Kidney (tissue), 14 donors: ENCODE data around the gene ALOX5AP. TPM values are rescaled to one million over a fixed set of nuclear protein-coding genes. Genes with fewer than 3 reads are reported as not detected.

Source experiments
- DNase-seq, 5 donors: peaks; one replicate each; pipeline ENCODE4 v3.0.0-alpha.2; 2013 to 2020
- FAIRE-seq: peaks from 2 replicates; lab custom pipeline; 2012; peaks lifted over from hg19 to GRCh38; lab: Jason Lieb, UNC
- H3K27ac ChIP-seq, 2 donors: one replicate each; pipeline ENCODE4 v1.7.0; 2013; ENCODE audit warnings: low read depth in 2 of 2, low read length in 2 of 2, inconsistent platforms in 1 of 2
- H3K27me3 ChIP-seq: one replicate; pipeline ENCODE4 v1.7.1; 2013; ENCODE audit warnings: low read length, inconsistent platforms; ENCODE audit not compliant: control insufficient read depth, insufficient read depth
- H3K36me3 ChIP-seq, 3 donors: one replicate each; pipeline versions ENCODE4 v1.7.0 to v1.7.1; 2013; ENCODE audit warnings: low read length in 3 of 3, control low read depth in 1 of 3, inconsistent platforms in 1 of 3; ENCODE audit not compliant: insufficient read depth in 3 of 3, control insufficient read depth in 2 of 3
- H3K4me1 ChIP-seq, 3 donors: one replicate each; pipeline versions ENCODE4 v1.7.0 to v1.7.1; 2013; ENCODE audit warnings: low read length in 3 of 3, inconsistent platforms in 1 of 3, low read depth in 1 of 3; ENCODE audit not compliant: control insufficient read depth in 2 of 3, insufficient read depth in 2 of 3
- H3K4me3 ChIP-seq, 3 donors: one replicate each; pipeline versions ENCODE4 v1.7.0 to v1.8.1; 2013; ENCODE audit warnings: low read length in 3 of 3, control low read depth in 1 of 3, inconsistent platforms in 1 of 3
- H3K9ac ChIP-seq, 3 donors: one replicate each; pipeline versions ENCODE4 v1.7.0 to v1.7.1; 2013; ENCODE audit warnings: low read length in 3 of 3, control low read depth in 1 of 3, inconsistent platforms in 1 of 3
- H3K9me3 ChIP-seq, 3 donors: one replicate each; pipeline versions ENCODE4 v1.7.0 to v1.7.1; 2013; ENCODE audit warnings: low read length in 3 of 3, control low read depth in 1 of 3, inconsistent platforms in 1 of 3; ENCODE audit not compliant: control insufficient read depth in 2 of 3, insufficient read depth in 1 of 3
- CTCF ChIP-seq: IDR thresholded peaks from 3 replicates; pipeline ENCODE4 v1.5.1; 2012; ENCODE audit warnings: mild to moderate bottlenecking, moderate library complexity, borderline replicate concordance; ENCODE audit not compliant: insufficient read depth; ENCODE audit errors: extremely low read depth
- intact Hi-C: fragments of 100-400 bp; cut with DNase I; formaldehyde crosslinking; loops from one replicate; pipeline ENCODE4 v1.11.1; 2022
- polyA plus RNA-seq: library from polyadenylated mRNA; stranded (reverse); fragments of 350-450 nt; fragmentation: Illumina TruSeq; extraction: RNeasy Lipid Tissue Mini Kit (QIAGEN cat#74804); gene quantifications from one replicate; pipeline ENCODE4 v1.2.3, GENCODE V29; 2014; ENCODE audit warnings: low read depth, low replicate concordance; ENCODE audit not compliant: insufficient read depth
- total RNA-seq: library from RNA; stranded (reverse); fragmentation: NEBNext Ultra II Directional; extraction: Animal tissue kit (Norgen Biotek cat#: 25700); gene quantifications from one replicate; pipeline ENCODE4 v1.2.1, GENCODE V29; 2021
- donor health status: control.
- donor health status: control.
- donor health status: control.
- donor health status: control.
- donor health status: control.
- donor health status: DM: yes; HTN: yes; CAD: no.
- donor health status: Normal renal cell carcinoma (clear cell type).

Gene ALOX5AP
- total and polyA plus RNA-seq, 2 donors from 2014 or later, result 15.4 to 25.0 TPM

- no peak for FAIRE-seq
- Histone ChIP-seq H3K9ac (no peak overlapping the region), H3K27me3 (no peaks in the 10 kb centered on the region), H3K4me1 (no peaks in the 10 kb centered on the region), H3K36me3 (no peaks in the 10 kb centered on the region), H3K4me3 (no peak overlapping the region), H3K27ac (no peak overlapping the region), H3K9me3 (no peaks in the 10 kb centered on the region)
- no peak for TF ChIP-seq CTCF
- DNase-seq, result no peak
- intact Hi-C loops, result no loop called here
Observed at GRCh38 chr13:30779016-30779415, 43.7 kb downstream of the ALOX5AP start.

- intact Hi-C loops, result no loop called here
- Histone ChIP-seq H3K27ac (no peak overlapping the region), H3K9ac (no peak overlapping the region), H3K4me3 (no peak overlapping the region), H3K4me1 (no peaks in the 10 kb centered on the region), H3K27me3 (no peaks in the 10 kb centered on the region), H3K9me3 (no peaks in the 10 kb centered on the region), H3K36me3 (no peaks in the 10 kb centered on the region)
- TF ChIP-seq CTCF, result no peak
- FAIRE-seq (no peak), DNase-seq (no peak)
Observed at GRCh38 chr13:30779608-30780007, 44.3 kb downstream of the ALOX5AP start.

GRCh38 chr13:30780338-30780981, 45.1 kb downstream of the ALOX5AP start:
- Histone ChIP-seq H3K4me1 (no peaks in the 10 kb centered on the region), H3K4me3 (no peak overlapping the region), H3K9me3 (no peaks in the 10 kb centered on the region), H3K9ac (no peak overlapping the region), H3K27ac (peak overlapping the region in 1 of 2 donors; percentile 47), H3K36me3 (no peaks in the 10 kb centered on the region), H3K27me3 (no peaks in the 10 kb centered on the region)
- TF ChIP-seq CTCF, result no peak
- FAIRE-seq, result no peak
- no peak for DNase-seq
- intact Hi-C loops, result no loop called here
